ENCODE data around the gene SLC1A4.
"Not testable (repeated sequence)": the region's sequence is repeated elsewhere in the genome, so short reads cannot be mapped to it uniquely, and the experiment has no call there.

Gene SLC1A4

GRCh38 chr2:64966017-64966416, 23.2 kb upstream of the SLC1A4 start:
- no peak for DNase-seq

DNA sequence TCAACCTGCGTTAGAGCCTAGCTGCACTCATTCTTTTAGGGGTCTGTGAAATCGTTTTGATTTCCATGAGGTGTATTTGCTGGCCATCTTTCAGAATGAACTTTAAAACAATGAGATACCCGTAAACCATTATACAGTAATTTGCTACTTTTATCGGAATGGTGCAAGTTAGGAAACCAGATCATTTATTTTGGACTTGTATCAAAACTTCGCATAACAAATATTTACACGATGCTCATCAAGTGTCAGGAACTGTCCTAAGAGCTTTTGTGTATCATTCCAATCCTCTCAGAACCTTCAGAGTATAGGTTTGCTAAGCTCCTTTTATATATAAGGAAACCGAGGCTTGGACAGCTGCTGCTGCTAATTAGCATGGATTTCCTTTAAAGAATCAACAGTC, 22.4 kb upstream of the SLC1A4 start:
- DNase-seq: no peak

GRCh38 chr2:64967601-64968000, 21.6 kb upstream of the SLC1A4 start:
- no peak for DNase-seq

DNA sequence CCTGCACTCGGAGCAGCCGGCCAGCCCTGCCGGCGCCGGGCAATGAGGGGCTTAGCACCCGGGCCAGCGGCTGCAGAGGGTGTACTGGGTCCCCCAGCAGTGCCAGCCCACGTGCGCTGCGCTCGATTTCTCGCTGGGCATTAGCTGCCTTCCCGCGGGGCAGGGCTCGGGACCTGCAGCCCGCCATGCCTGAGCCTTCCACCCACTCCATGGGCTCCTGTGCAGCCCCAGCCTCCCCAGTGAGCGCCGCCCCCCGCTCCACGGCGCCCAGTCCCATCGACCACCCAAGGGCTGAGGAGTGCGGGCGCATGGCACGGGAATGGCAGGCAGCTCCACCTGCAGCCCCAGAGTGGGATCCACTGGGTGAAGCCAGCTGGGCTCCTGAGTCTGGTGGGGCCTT, 20.1 kb upstream of the SLC1A4 start:
- not testable (repeated sequence) for DNase-seq

GRCh38 chr2:64970495-64970894, 18.7 kb upstream of the SLC1A4 start:
- no peak for DNase-seq

DNA sequence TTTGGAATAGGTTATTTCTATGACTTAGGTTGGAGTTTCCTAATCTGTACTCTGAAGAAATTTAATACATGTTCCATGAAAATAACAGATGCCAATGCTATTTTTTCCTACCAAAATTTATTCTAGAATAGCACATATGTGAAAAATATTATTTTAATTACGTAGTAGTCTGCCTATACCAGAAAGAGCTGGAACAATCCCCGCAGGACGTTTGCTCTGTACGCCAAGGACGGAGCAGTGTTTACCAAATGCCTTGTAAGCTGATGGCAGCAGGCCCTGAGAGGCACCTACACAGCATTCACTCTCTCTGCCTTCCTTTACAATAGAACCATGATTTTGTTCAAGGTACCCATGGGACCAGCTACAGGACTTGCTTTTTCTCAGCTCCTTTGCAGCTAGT, 16.8 kb upstream of the SLC1A4 start:
- DNase-seq: no peak

GRCh38 chr2:64972876-64973275, 16.3 kb upstream of the SLC1A4 start:
- no peak for DNase-seq

GRCh38 chr2:64975232-64975821, 13.9 kb upstream of the SLC1A4 start:
- no peak for DNase-seq

DNA sequence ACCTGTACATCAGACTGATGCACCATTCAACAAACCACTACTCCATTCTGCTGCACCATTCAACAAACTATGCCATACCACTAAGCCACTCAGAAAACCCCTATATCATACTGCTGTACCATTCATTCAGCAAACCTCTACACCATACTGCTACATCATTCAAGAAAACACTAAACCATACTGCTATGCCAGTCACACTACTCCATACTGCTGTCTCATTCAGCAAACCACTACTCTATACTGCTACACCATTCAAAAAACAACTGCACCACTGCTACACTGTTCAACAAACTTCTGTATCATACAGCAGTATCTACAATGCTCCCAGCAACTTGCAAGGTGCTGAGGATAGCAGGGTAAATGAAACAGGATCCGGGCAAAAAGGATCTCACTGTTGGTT, 12.9 kb upstream of the SLC1A4 start:
- no peak for DNase-seq

- peak; percentile 47 for DNase-seq
These were observed 10.5 kb upstream of the SLC1A4 start for GRCh38 chr2:64978514-64979268.

DNA sequence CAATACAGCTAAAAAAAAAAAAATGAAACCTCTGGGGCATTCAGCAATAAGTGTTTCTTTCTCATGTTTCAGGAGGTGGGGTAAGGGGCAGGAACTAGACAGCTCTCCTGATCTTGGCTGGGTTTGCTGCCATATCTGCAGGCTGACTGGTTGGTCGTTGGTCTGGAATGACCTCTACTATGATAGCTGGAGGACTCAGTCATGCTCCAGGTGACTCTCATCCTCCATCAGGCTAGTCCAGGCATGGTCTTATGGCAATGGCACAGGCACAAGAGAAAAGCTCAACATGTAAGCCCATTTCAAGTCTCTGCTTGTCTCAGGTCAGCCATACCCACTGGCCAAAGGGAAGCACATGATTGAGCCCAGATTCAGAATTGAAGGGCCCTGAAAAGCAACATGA, 9.5 kb upstream of the SLC1A4 start:
- no peak for DNase-seq

DNA sequence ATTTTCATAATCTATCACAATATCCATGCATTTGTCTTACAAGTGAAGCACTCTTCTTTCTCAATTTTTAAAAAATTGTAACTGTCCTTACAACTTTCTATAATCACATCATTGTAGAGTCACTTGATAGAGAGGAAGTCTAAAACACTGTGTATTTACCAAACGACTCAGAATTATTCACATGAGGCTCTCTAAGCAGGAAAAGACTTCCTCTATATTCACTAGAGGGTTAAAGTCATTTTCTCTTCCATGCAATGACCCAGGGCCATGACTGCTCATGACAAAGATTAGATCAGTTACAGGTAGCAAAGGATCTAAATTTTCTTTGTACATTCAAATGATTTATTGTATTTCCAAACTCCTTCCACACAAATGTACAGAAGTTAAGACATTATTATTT, 9.0 kb upstream of the SLC1A4 start:
- no peak for DNase-seq

DNA sequence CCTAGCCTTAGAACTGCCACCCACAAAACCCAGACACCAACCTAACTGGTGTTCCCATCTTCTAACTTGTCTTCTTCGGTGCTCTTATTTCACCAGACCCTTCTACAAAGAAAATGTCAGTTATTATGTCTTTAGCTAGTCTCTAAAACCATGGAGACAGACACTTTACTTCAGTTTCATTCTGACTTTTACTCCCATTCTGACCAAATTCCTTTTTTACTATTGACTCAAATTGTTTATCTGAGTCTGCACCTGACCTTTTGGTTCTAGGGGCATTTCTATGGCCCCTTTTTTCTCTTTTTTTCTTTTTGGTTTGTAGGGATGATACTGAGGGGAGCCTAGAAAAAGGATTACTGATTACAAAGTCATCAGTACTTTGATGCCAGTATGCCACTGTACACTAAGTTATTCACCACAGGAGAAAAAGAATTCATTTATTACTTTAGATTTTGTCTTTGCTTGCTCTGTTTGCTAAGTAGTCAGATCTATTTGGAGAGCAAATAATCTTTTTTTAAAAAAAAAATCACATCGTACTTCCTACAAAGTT, 6.8 kb upstream of the SLC1A4 start:
- DNase-seq: no peak

DNA sequence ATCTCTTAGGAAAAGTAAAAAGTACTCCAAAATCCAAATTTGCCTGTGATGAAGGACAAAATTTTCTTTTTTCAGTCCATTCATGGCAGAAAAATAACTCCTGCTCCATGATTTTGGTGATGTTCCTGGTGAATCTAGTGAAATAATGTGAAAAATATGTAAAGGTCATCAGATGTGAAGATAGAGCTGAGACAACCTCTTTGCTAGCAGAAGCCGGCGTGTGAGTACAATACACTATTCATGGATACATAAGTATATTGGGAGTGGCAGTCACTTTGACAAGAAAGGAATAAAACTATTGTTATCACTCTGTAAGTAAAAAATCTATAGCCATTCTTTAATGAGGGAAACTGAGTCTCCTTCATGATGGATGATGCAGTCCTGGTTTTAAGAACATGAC, 6.3 kb upstream of the SLC1A4 start:
- DNase-seq: no peak

- no peak for DNase-seq
These were observed 3.8 kb upstream of the SLC1A4 start for GRCh38 chr2:64985447-64985846.

GRCh38 chr2:64987001-64987955, 1.9 kb upstream of the SLC1A4 start:
- peak; percentile 13 for DNase-seq

DNA sequence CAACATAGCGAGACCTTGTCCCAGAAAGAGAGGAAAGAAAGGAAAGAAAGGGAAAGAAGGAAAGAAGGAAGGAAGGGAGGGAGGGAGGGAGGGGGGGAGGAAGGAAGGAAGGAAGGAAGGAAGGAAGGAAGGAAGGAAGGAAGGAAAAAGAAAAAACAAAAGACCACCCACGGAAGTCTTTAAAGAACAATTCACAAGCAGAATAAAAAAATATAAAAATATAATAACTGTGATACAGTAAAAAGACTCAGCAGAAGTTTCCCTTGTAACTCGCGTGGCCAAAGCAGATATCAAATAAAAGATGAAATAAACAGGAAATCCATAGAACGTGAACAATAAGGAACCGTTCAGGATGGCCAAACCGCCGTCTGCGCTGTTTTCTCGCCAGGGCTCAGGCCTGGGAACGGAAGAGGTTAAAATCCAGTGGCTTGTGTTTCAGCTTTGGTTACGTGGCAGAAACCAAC, 1.2 kb upstream of the SLC1A4 start:
- peak; percentile 82 for DNase-seq

DNA sequence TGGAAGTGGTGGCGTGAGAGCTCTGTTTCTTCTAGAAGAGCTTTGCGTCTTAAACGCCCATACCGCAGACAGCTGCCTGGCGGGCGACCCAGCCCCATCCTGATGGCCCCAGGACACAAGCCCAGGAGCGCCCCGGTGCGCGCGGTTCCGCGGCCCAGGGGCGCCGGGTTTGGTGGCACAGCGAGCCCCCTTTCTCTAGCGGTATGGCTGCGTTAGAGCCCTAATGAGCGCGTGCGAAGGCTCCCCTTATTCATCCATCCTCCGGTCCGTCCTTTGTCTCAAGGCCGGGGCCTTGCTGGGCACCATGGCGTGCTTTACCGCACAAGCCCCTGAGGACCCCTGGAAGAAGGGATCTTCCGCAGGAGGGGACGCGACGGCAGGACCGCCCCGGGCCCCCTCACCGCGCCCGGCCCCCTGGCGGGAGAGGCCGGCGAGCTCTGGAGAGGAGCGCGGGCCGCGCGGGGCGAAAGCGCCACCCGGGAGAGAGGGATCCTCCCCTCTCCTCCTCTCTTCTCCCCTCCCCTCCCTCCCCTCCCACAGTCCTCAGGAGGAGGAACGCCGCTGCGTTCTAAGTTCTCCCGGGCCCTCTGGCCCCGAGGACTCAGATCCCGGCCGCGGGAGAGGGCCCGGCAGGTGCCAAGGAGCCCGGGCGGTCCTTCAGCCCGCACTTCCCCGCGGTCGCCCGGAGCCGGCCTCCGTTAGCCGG, 626 bp upstream of the SLC1A4 start:
- DNase-seq: peak; percentile 84

DNA sequence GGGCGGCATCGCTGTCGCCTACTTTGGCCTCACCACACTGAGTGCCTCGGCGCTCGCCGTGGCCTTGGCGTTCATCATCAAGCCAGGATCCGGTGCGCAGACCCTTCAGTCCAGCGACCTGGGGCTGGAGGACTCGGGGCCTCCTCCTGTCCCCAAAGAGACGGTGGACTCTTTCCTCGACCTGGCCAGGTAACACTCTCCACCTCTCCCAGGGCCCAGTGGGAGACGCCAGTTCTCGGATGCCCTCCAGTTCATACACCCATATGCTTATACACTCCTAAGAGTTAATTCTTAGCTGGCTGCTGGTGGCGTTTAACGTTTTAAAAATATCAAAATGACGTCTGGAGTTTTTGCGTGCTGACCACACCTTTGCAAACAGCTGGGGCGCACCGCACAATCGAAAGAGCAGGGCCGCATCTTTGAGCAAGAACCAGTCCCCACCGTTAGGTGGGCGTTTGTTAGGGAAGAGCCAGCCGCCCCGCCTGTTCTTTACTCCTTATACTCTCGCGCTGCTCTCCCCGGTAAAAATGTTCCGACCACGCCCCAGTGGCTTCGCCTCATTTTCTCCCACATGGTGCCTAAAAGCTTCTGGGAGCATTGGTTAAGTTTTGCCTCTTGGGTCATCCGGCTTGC, 899 bp downstream of the SLC1A4 start:
- DNase-seq: no peak

- DNase-seq: no peak
These were observed 1.7 kb downstream of the SLC1A4 start for GRCh38 chr2:64990876-64991275.

DNA sequence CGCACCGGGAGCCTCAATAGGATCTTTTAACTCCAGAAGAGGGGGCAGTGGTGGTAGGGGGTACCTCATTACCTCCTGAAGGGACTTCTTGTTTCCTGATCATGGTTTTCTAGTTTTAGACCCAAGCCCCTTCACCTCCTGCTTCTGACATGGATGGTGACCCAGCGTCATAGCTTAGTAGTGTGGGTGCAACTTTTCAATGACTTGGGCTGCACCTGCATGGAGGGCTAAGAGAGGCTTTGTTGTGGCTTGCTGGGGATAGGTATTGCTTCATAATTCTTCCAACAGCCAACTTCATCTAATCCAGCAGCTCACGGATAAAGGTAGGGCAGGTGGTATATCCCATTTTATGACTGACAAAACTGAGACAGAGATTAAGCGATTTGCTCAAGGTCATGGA, 3.0 kb downstream of the SLC1A4 start:
- no peak for DNase-seq

DNA sequence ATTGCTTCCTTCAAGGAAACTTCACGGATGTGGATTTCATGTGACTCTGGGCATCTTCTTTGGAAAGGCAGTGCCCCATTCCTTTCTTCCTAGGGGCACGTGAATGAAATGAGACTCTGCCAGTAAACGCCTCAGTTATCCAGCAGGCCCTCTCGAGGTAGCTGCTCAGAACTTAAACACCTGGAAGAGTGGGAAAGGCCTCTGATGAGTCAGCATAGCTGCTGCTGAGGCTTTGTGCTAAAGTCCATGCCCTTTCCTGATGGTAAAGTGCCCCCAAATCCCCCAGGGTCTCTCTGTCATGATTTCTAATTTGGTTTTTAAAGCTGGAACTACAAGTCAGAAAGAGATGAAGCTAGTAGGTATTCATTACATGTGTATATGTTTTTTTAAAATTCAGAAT, 3.8 kb downstream of the SLC1A4 start:
- no peak for DNase-seq

Data from OCI-M1 (cell line).